IPS DF 19.7 (cell line): ENCODE measurements around the gene STX7.

Experiments used
- DNase-seq: peaks from one replicate; pipeline ENCODE4 v3.0.0-alpha.2; 2013; ENCODE audit warnings: low read depth, low spot score

The STX7 gene

GRCh38 chr6:132506869-132507808, 5.8 kb downstream of the STX7 start:
- no peak for DNase-seq

- DNase-seq, result no peak
Observed at GRCh38 chr6:132506461-132506860, 6.5 kb downstream of the STX7 start.

GRCh38 chr6:132505158-132505557, 7.8 kb downstream of the STX7 start:
- no peak for DNase-seq

- no peak for DNase-seq
Observed at GRCh38 chr6:132504757-132505156, 8.2 kb downstream of the STX7 start.

GRCh38 chr6:132499757-132500156, 13.2 kb downstream of the STX7 start:
- no peak for DNase-seq

GRCh38 chr6:132498638-132499037, 14.3 kb downstream of the STX7 start:
- DNase-seq, result no peak

GRCh38 chr6:132496519-132497180, 16.3 kb downstream of the STX7 start:
- no peak for DNase-seq

GRCh38 chr6:132495604-132496079, 17.3 kb downstream of the STX7 start:
- no peak for DNase-seq

- DNase-seq, result no peak
Observed at GRCh38 chr6:132494954-132495353, 18.0 kb downstream of the STX7 start.

- no peak for DNase-seq
Observed at GRCh38 chr6:132491881-132492280, 21.0 kb downstream of the STX7 start.

- no peak for DNase-seq
Observed at GRCh38 chr6:132491303-132491702, 21.6 kb downstream of the STX7 start.

GRCh38 chr6:132490478-132491204, 22.3 kb downstream of the STX7 start:
- no peak for DNase-seq

GRCh38 chr6:132490024-132490423, 22.9 kb downstream of the STX7 start:
- no peak for DNase-seq

GRCh38 chr6:132489376-132489775, 23.5 kb downstream of the STX7 start:
- no peak for DNase-seq

GRCh38 chr6:132487762-132488161, 25.2 kb downstream of the STX7 start:
- no peak for DNase-seq

GRCh38 chr6:132484680-132485018, 28.3 kb downstream of the STX7 start:
- no peak for DNase-seq

GRCh38 chr6:132483779-132484679, 28.9 kb downstream of the STX7 start:
- no peak for DNase-seq

GRCh38 chr6:132482581-132482980, 30.3 kb downstream of the STX7 start:
- DNase-seq, result no peak

GRCh38 chr6:132481189-132481588, 31.7 kb downstream of the STX7 start:
- DNase-seq, result no peak

- no peak for DNase-seq
Observed at GRCh38 chr6:132479131-132479530, 33.8 kb downstream of the STX7 start.

- DNase-seq, result no peak
Observed at GRCh38 chr6:132478674-132479073, 34.2 kb downstream of the STX7 start.
